K562 treated with DMSO at 1 percent for 12 hours (cell line): ENCODE results near the gene C3. TPM values are rescaled to one million over a fixed set of nuclear protein-coding genes. Genes with fewer than 3 reads are reported as not detected.

Experiments used
- total RNA-seq: library from RNA; unstranded; fragments of 300-600 nt; gene quantifications from 2 replicates; pipeline ENCODE4 v1.2.3, GENCODE V29; 2022; ENCODE audit not compliant: insufficient read depth

C3 gene
- 18.6 and 20.2 TPM in 2 replicates for total RNA-seq

GRCh38 chr19:6720369-6721137 lies at the start of gene C3:
TSS of gene C3 (minus strand) at chr19:6720650. CDS start at chr19:6720589, 61 bp downstream.

GRCh38 chr19:6767357-6768235 lies 47.1 kb upstream of the C3 start, which contains the start of gene SH2D3A:
TSS of gene SH2D3A (minus strand) at chr19:6767435. CDS start at chr19:6763748, 3,687 bp downstream.

GRCh38 chr19:6739390-6739882 lies 19.0 kb upstream of the C3 start, which contains the start of gene TRIP10:
TSS of gene TRIP10 (plus strand) at chr19:6739680. CDS start at chr19:6739762, 82 bp downstream.

GRCh38 chr19:6737284-6737872 lies 16.9 kb upstream of the C3 start, which contains the start of gene GPR108:
TSS of gene GPR108 (minus strand) at chr19:6737580. CDS start at chr19:6737576, 4 bp downstream.

Other genes starting within 250 kb of the C3 start
- 1.5 and 2.3 TPM in 2 replicates for gene DENND1C, start 238.9 kb downstream of the C3 start, total RNA-seq
- gene TUBB4A, start 218.3 kb downstream of the C3 start, total RNA-seq = 5.8 and 6.0 TPM in 2 replicates
- gene TNFSF9, start 189.6 kb downstream of the C3 start, total RNA-seq = 35.3 and 42.9 TPM in 2 replicates
- 4.8 and 5.3 TPM in 2 replicates for gene CD70, start 129.5 kb downstream of the C3 start, total RNA-seq
- gene TNFSF14, start 50.5 kb downstream of the C3 start, total RNA-seq = 0.39 TPM in 1 of 2 replicates, not detected in the other
- 42.5 and 54.7 TPM in 2 replicates for gene GPR108, start 16.9 kb upstream of the C3 start, total RNA-seq
- gene TRIP10, start 19.0 kb upstream of the C3 start, total RNA-seq = 37.3 and 54.9 TPM in 2 replicates
- 7.5 and 11.4 TPM in 2 replicates for gene SH2D3A, start 46.8 kb upstream of the C3 start, total RNA-seq
- 25.0 and 36.9 TPM in 2 replicates for gene VAV1, start 52.1 kb upstream of the C3 start, total RNA-seq
- gene ADGRE1, start 166.9 kb upstream of the C3 start, total RNA-seq = 2.5 and 4.5 TPM in 2 replicates